HG03460 (cell line): ENCODE measurements around the gene COL8A2.

Source experiments
- ATAC-seq: cut with Tn5 transposase; IDR thresholded peaks from one replicate; pipeline ENCODE4 v1.9.1; 2021; ENCODE audit not compliant: unreplicated experiment

The COL8A2 gene

GRCh38 chr1:36157973-36158826 lies 33.2 kb upstream of the COL8A2 start:
- no peak for ATAC-seq

- ATAC-seq = no peak
These were observed 32.3 kb upstream of the COL8A2 start for GRCh38 chr1:36157115-36157903.

GRCh38 chr1:36156329-36157114 lies 31.5 kb upstream of the COL8A2 start:
- ATAC-seq = peak; percentile 5

- ATAC-seq = peak; percentile 48
These were observed 30.6 kb upstream of the COL8A2 start, which contains the start of gene MAP7D1 for GRCh38 chr1:36155408-36156328. TSS of gene MAP7D1 (plus strand) at chr1:36156160. CDS start at chr1:36156418, 258 bp downstream.

GRCh38 chr1:36154765-36155407 lies 29.9 kb upstream of the COL8A2 start:
- no peak for ATAC-seq

- ATAC-seq = no peak
These were observed 29.3 kb upstream of the COL8A2 start for GRCh38 chr1:36154335-36154734.

- no peak for ATAC-seq
These were observed 28.5 kb upstream of the COL8A2 start for GRCh38 chr1:36153476-36153875.

- no peak for ATAC-seq
These were observed 26.8 kb upstream of the COL8A2 start for GRCh38 chr1:36151845-36152203.

- no peak for ATAC-seq
These were observed 26.3 kb upstream of the COL8A2 start for GRCh38 chr1:36151134-36151844.

GRCh38 chr1:36150296-36151133 lies 25.5 kb upstream of the COL8A2 start:
- peak; percentile 48 for ATAC-seq

- no peak for ATAC-seq
These were observed 24.9 kb upstream of the COL8A2 start for GRCh38 chr1:36149973-36150295.

GRCh38 chr1:36149237-36149972 lies 24.4 kb upstream of the COL8A2 start, which contains the start of gene TRAPPC3:
TSS of gene TRAPPC3 (minus strand) at chr1:36149486. CDS start at chr1:36149378, 108 bp downstream.
- peak; percentile 79 for ATAC-seq

GRCh38 chr1:36148821-36149236 lies 23.8 kb upstream of the COL8A2 start:
- no peak for ATAC-seq

GRCh38 chr1:36144413-36144812 lies 19.4 kb upstream of the COL8A2 start:
- ATAC-seq = no peak

GRCh38 chr1:36143424-36143823 lies 18.4 kb upstream of the COL8A2 start:
- ATAC-seq = no peak

GRCh38 chr1:36142121-36142520 lies 17.1 kb upstream of the COL8A2 start:
- ATAC-seq = no peak

GRCh38 chr1:36139521-36139920 lies 14.5 kb upstream of the COL8A2 start:
- ATAC-seq = no peak

- no peak for ATAC-seq
These were observed 12.8 kb upstream of the COL8A2 start for GRCh38 chr1:36137776-36138175.
